ENCODE results near the gene HLA-DMA.

GRCh38 chr6:32975886-32976285 lies 23.0 kb upstream of the HLA-DMA start:
- no peak for TF ChIP-seq CTCF (IDR thresholded peaks at IDR 0.05)
- TF ChIP-seq POLR2A (IDR thresholded peaks at IDR 0.05), result no peak
- no peak for TF ChIP-seq POLR2AphosphoS5 (IDR thresholded peaks at IDR 0.05)
- no peak for TF ChIP-seq EP300 (IDR thresholded peaks at IDR 0.05)

Measured in sigmoid colon (tissue), 4 donors.